Measurements from ENCODE around the gene GPSM3.

GRCh38 chr6:32192608-32193039 lies at the start of gene GPSM3:
- TF ChIP-seq, protein P1, sequence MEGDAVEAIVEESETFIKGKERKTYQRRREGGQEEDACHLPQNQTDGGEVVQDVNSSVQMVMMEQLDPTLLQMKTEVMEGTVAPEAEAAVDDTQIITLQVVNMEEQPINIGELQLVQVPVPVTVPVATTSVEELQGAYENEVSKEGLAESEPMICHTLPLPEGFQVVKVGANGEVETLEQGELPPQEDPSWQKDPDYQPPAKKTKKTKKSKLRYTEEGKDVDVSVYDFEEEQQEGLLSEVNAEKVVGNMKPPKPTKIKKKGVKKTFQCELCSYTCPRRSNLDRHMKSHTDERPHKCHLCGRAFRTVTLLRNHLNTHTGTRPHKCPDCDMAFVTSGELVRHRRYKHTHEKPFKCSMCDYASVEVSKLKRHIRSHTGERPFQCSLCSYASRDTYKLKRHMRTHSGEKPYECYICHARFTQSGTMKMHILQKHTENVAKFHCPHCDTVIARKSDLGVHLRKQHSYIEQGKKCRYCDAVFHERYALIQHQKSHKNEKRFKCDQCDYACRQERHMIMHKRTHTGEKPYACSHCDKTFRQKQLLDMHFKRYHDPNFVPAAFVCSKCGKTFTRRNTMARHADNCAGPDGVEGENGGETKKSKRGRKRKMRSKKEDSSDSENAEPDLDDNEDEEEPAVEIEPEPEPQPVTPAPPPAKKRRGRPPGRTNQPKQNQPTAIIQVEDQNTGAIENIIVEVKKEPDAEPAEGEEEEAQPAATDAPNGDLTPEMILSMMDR (optimal IDR thresholded peaks at IDR 0.05 in 1 of 3, IDR thresholded peaks at IDR 0.05 in 1 of 3, conservative IDR thresholded peaks at IDR 0.05 in 1 of 3; ENCODE audit: extremely low read depth in 1 of 3, insufficient read depth in 2 of 3, low read length in 3 of 3): no peak
- TF ChIP-seq EZH2 (IDR thresholded peaks at IDR 0.05; ENCODE audit: low read length): no peak
